COLO829 (cell line): ENCODE results near the gene TBX10.
"Not testable (repeated sequence)": the region's sequence is repeated elsewhere in the genome, so short reads cannot be mapped to it uniquely, and the experiment has no call there.

Source experiments
- DNase-seq: peaks from one replicate; pipeline ENCODE4 v3.0.0; 2012; ENCODE audit warnings: low spot score

TBX10 gene

DNA sequence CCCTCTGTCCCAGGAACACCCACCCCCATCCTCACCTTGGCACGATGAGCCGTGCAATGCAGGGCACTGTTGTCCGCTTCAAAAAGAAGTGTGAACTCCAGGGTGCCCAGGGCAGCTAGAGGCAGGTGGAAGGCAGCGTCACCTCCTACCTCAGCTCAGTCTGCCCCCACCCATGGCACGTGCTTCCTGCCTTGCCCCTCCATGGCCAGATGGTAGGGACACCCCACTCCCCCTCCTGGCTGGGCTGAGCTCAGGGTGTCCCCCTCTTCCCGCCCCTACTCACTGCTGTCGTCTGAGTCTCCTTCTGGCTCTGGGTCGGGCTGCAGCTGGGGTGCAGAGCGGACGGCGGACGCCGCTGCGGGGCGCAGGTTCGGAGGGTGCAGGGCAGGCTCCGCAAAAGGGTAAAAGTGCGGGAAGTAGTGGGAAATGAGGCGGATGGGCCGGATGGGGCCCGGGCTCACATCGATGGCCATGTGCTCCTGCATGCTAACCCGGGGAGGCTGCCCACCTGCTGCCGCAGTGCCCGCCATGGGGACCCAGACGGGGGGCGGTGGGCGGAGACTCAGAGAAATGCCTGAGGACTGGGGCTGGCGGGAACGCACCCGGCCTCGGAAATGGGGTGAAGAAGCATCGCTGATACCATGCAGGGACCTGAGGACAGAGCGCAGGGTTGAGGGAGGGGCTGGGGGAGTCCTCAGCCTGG is 23.7 kb downstream of the TBX10 start:
- DNase-seq, result no peak

DNA sequence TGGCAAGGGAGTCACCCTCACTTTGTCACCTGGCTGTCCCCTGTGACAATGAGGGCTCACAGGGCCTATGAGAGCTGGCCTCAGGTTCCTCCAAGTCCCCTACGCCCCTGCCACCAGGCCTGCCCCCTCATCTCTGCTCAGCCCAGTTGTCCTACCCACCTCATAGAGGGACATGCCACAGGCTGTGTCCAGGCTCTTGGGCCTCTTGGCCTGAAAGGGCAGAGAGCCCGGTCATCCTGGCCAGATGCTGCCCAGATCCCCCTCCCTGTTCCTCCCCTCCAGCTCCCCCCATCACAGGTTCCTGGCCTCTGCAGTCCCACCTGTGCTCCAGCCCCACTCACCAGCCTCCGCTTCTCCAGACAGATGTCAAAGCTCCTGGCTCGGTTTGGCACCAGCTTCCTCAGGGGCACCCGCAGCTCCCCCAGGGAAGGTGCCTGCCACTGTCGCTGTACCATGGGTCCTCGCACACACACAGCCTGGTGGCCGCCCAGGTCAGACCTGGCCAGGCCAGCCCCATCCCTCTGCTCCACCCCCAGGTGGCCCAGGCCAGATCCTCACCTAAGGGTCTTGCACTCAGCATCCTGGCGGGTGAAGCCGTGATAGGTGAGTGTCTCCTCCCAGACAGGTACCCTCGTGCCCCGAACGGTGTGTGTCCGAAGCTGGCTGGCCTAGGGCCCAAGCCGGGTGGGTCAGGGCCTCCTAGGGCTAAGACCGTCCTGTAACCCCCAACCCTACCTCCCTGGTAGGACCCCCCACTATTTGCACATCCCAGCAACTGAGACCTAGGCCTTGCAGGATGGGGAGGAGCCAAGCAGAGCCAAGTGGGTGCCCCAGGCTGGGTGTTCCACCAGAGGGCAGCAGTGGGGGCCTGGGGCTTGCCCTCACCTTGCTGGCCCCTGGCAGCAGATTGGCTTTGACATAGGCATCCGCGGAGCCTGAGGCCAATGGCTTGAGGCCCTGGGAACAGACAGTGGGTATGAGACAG is 24.5 kb downstream of the TBX10 start:
- peak; percentile 21 for DNase-seq

DNA sequence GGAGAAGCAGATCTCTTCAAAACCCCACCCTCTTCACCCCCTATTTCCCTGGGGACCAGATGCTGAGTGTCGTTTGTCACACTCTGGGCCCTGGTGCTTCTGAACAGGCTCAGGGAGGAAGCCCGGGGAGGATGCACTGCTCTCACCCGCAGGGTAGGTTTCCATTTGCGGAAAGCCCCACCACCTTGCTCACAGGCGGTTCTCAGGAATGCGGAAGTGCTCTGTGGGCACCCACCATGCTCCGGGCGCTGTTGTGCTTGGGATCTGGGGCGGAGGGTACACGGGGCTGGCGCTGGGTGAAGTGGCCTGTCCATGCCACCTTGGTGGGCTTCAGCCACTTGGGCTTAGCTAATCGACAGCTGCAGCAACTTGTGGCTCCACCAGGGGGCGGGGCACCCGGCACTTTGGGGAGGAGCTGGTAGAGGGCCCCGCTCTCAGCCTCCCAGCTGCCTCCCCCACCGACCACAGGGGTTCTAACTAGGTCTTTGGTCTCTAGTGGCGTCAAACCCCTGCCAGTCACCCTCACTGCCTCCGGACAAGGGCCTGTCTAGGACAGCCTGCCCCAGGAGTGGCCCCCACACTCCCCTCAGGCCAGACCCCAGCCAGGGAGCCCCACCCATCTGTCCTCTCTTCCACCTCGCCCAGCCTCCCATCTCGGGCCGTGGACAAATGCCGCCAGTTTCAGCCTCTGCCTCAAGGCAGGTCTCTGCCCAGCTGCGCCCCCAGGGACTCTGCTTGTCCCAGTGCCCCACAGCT is 25.4 kb downstream of the TBX10 start:
- no peak for DNase-seq

DNA sequence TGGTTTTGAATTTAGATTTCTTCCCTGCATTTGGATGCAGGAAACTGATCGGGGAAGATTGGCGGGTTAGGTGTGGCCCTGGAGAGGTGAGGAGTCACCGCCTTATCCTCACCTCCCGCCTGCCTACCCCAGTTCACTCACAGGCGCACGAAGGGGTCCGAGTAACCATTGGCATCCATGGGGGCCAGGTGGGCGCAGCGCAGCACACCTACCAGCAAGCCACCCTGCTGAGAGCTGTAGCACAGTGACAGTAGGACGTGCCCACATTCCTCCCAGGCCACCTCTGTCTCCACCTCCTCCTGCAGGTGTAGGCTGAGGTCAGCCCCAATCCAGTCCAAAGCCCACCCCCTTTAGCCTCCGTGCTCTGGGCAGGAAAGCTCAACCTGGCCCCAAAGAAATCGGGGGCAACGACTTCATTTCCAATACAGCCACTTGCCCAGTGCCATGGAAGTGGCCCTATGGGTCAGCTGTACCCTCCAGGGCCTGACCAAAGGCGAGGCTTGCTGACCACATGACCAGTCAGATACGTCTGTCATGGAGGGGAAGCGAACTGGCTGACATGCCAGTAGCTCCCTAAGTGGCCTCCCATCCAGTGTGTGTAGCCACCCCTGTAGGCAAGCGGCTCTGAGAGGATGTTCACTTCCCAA is 26.1 kb downstream of the TBX10 start:
- no peak for DNase-seq

DNA sequence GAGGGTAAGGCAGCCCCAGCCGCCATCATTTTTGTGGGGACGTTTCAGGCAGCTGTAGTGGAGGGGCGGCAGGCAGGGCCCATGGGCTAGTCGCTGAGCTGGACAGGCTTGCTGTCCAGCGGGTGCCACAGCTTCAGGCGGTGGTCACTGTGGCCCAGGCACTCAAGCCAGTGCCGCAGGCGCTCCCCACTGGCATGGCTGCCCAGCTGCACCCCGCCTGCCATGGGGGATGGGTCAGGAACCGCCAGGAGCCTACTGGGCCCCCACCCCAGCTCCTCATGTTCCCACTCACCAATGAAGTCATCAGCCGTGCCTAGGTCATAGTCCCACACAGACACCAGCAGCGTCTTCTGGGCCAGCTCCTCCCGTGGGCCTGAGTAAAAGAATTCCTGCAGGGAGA is 26.8 kb downstream of the TBX10 start:
- no peak for DNase-seq

DNA sequence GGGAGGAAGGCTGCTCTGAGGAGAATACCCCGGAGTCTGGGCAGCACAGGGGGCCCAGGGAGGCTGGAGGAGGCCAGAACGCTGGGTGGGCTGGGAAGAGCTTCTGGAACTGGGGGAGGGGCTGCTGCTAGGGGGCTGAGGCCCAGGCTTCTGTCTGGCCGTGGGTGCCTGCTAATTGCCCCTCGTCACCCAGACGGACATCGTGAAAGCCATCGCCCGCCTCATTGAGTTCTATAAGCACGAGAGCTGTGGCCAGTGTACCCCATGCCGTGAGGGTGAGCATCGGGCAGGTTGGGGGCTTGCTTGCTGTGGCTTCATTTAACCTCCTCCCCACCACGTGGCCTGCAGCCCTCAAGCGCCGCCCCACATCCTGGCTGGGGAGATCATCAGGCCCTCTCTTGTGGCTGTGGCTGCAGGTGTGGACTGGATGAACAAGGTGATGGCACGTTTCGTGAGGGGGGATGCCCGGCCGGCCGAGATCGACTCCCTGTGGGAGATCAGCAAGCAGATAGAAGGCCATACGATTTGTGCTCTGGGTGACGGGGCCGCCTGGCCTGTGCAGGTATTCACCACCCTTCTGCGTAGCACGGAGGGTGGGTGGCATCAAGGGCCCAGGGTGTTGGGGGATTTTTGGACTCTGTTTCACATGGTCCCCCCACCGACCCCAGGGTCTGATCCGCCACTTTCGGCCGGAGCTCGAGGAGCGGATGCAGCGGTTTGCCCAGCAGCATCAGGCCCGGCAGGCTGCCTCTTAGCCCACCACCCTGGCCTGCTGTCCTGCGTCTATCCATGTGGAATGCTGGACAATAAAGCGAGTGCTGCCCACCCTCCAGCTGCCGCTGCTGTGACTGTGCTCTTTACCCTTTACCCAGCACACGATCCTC is 27.6 kb downstream of the TBX10 start:
- DNase-seq, result no peak

DNA sequence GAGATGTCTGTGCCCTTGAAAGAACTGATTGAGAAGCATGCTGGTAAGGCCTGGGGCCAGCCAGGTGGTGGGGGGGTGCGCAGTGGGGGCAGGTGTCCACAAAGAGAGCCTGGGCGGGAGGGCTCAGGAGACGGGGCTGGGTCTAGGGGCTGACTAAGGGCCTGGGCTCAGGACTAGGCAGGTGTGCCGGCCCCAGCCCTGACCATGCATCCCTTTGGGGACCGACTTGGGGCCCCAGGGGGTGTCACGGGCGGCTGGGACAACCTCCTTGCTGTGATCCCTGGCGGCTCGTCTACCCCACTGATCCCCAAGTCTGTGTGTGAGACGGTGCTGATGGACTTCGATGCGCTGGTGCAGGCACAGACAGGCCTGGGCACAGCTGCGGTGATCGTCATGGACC is 28.4 kb downstream of the TBX10 start:
- DNase-seq, result no peak

DNA sequence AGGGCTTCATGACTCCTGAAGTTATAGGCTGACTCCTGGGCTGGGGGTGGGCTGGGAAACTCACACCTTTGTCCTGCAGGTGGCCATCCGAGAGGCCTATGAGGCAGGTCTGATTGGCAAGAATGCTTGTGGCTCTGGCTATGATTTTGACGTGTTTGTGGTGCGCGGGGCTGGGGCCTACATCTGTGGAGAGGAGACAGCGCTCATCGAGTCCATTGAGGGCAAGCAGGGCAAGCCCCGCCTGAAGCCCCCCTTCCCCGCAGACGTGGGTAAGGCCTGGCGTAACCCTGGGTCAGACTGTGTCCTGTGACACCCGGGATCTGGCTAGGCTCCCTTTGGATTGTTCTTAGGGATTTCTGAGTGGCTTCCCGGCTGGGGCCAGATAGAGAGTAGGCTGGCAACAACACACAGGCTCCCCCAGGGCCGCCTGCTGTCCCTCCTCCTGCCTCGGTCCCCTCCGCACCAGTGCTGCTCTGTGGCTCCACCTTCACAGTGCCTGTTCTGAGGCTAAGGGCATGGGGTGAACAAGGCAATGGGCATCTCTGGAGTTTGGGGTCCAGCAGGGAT is 29.2 kb downstream of the TBX10 start:
- DNase-seq, result no peak

DNA sequence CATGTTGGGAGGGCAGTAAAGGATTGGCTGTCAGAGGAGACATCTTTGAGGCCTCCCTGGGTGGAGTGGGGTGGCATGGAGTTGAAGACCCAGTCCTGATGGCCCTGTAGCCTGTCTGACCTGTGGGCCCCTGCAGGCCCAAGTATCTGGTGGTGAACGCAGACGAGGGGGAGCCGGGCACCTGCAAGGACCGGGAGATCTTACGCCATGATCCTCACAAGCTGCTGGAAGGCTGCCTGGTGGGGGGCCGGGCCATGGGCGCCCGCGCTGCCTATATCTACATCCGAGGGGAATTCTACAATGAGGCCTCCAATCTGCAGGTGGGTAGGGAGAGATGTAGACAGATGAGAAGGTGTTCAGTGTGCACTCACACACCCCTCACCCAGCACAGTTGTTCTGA is 30.2 kb downstream of the TBX10 start:
- DNase-seq, result no peak

DNA sequence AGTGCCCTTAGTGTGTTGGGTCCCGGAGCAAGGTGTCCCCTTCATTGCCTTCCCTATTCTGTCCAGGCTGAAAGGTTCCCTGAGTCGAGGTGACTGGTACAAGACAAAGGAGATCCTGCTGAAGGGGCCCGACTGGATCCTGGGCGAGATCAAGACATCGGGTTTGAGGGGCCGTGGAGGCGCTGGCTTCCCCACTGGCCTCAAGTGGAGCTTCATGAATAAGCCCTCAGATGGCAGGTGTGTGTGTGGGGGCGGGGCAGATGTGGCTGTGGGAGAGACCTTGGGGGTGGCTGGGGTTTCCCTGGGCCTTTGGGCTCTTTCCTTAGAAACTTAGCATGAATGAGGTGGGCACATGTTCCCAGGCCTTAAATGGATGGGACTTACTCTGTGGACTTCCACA is 31.1 kb downstream of the TBX10 start:
- DNase-seq, result no peak

DNA sequence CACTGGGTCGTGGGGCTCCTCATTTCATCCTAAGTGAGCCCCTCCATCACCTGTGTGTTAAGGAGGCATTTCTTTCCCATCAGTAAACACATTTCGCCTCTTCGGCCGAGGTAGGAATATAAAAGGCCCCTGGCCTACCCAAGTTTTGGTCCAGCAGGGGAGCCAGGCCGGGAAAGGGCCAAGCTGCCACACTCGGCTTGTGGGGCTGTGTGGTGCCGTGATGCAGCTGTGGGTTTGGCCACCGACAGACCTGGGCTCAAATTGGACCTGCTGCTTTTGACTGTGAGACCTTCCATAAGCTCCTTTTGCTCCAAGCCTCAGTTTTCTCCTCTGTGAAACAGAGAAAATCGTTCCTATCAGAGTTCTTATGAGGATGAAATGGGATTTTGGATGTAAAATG is 32.1 kb downstream of the TBX10 start:
- no peak for DNase-seq

DNA sequence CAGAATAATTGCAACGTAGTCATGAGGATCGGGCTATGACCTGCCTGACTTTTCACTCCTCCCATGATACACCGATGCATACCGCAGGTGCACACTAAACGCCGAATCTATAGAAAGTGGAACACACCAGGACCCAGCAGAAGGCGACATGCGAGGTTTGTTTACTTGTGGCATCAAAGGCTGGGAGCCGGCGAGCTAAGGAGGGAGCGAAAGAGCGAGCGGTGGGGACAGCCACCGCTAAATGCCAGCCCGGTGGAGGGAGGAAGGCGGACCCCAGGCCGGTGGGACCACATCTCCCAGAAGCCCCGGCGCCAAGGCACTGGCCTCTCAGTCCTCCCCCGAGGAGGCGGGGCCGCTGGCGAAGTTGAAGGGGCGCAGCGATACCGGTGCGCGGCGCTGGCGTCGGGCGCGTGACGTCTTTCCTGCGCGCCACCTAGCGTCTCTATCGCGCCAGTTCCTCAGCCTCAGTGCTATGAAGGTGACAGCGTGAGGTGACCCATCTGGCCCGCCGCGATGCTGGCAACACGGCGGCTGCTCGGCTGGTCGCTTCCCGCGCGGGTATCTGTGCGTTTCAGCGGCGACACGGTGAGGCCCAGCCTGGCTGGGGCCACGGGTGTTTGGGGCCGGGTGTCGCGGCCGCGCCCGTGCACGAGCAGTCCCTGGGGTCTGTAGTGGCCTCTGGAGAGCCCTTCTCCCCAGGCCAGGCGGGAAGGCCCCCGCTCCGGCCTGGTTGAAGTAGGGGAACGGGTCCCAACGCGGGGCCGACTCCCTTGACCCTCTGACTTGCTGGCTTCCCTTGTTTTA is 32.9 kb downstream of the TBX10 start, which contains the start of gene NDUFV1:
TSS of gene NDUFV1 (plus strand) at position 445 of the 804 bp plus-strand sequence. CDS start at position 514, 69 bp downstream.
- peak; percentile 68 for DNase-seq

DNA sequence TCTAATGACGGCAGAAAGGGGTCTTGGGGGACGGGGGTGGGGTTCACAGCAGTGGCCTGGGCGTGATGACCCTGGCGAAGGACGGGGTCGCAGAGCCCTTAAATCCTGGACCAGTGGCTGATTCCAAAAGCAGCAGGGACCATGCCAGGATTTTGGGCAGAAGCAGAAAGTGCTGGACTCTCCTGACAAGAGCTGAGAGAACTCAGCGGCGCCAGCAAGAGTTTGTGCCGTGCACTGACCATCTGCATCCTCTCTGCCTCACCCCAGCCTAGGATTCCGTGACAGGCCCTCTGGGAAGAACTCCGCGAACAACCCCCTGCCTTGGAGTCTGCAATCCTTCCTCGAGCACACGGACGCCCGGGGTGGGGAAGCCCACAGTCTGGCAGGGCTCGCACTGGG is 33.5 kb downstream of the TBX10 start:
- DNase-seq, result no peak

DNA sequence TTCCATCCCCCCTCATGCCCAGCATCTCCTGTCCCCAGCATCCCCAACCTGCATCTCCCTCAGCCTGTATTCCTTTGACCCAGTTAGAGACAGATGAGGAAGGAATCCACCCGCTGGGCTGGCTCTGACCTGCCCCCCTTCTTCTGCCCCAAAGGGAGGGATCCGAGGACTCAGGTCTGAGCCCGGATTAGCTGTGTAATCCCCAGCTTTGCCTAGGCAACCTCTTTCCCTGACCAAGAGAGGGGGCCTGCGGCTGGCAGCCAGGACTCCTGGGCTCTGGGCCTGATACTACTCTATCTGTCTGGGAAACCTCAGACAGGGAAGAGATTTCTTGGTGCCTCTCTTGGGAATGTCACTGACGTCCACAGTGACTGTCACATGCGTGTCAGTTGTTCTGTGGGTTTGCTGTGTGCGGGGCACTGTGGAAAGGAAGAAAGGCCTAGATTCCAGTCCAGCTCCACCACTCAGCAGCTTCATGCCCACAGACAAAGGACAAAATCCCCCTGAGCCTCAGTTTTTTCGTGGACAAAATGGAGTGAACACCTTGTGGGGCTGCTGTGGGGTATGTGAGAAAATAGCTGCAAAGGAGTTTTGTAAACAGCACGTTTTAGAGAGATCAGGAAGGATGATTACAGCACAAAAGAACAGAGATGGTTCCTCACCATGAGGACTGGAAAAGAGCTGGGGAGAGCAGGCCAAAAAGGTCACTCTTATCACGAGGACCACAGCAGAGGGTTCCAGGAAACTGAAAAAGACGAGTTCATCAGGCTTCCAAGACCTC is 34.1 kb downstream of the TBX10 start:
- DNase-seq, result no peak

DNA sequence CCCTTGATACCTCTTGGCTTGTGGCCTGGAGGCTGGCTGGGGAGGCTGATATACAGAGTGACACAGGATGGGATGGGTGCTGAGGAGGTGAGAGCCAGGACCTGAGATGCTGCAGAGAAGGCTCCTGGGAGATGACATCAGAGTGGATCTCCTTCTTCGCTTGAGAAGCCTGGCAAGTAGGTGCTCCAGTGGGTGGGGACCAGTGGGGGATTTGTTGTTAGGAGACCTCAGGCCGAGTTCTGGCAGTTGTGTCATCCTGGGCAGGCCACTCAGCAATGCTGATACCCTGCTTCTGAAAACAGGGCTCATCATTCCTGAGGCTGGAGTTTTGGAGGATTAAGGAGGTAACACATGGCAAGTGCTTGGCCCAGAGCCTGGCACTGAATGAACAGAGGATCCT is 34.7 kb downstream of the TBX10 start:
- DNase-seq, result no peak

DNA sequence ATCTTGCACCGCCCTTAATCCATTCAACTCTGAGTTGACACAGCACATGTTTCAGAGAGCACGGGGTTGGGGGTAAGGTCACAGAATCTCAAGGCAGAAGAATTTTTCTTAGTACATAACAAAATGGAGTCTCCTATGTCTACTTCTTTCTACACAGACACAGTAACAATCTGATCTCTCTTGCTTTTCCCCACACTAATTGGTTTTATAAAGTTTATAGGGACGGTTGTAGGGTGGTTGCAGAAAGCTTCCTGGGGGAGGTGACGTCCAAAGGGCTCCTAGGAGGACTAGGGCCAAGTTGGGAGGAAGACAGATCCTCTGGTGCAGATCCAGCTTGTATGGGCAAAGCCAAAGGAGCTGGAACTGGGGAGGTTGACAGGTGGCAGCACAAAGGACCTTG is 35.4 kb downstream of the TBX10 start:
- not testable (repeated sequence) for DNase-seq

DNA sequence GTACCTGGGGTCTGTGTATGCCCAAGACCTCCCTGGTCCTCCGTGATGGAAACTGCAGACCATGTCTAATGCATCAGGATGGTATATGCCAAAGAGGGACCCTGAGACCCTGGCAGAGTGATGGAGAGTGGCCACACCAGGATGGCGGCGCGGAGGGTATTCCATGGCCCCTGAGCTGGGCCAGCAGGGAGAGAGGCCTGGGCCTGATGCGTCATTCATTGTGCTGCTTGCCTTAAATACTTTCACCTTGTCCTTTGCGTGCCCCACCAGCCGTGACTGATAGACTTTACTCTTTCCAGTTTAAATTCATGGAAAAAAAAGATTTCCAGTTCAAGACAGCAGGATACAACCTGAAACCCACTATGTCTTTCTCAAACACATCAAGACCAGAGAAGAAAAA is 38.5 kb downstream of the TBX10 start:
- no peak for DNase-seq

DNA sequence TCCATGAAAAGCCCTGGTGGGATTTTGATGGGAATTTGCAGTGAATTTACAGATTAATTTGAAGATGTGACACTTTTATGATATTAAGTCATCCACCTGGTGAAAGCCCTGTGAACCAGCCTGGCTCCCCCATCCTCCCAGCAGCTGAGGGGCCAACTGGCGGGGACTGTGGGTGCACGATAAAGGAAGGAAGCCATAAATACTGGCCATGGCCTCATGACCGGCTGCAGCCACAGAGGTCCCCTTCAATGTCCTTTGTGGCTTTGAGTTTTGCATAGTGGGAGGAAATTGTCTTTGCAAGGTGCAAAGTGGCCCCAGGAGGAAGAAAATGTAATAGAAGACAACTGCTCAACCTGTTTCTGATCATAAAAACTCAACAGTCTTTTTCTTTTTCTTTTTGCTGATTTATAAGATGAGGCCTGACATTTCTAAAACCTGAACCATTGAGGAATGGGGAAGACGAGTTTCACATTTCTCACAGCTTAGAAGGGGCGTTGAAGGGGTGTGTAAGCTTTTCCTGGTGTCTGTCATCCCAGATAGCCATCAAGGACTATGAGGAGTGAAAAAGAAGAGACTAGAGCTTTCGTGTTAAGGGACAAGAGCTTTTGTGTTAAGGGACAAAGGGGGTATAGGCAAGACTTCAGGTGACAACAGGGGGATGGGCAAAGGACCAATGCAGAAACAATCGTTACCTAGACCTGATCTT is 39.1 kb downstream of the TBX10 start:
- DNase-seq, result no peak
